Amniotic stem cell (primary cell): ENCODE results near the gene CTTN.
A peak's percentile ranks its signal among the peaks of the same experiment; 100 is the strongest.
"Not testable (repeated sequence)": the region's sequence is repeated elsewhere in the genome, so short reads cannot be mapped to it uniquely, and the experiment has no call there.

ENCODE experiments used
- DNase-seq: peaks from one replicate; lab custom pipeline; 2025; lab: John Stamatoyannopoulos, UW

CTTN gene

DNA sequence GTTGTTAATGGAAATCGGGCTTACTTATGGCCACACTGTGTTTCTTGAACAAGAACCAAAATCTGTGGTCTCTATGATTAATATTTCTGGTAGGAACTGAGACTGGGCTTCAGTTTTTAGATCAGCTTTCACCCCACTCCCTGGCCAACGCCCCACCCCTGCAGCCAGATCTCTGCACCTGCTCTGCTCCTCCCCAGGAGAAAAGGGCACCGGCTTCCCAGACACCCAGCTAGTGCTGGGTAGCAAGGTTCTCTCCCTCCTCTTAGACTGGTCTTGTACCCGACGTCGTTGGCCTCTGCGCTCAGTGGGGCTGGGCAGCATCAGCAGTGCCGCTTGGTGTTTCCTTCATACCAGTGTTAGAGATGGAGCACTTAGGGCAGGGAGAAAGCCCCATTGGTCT is 17.0 kb upstream of the CTTN start:
- DNase-seq, result no peak

DNA sequence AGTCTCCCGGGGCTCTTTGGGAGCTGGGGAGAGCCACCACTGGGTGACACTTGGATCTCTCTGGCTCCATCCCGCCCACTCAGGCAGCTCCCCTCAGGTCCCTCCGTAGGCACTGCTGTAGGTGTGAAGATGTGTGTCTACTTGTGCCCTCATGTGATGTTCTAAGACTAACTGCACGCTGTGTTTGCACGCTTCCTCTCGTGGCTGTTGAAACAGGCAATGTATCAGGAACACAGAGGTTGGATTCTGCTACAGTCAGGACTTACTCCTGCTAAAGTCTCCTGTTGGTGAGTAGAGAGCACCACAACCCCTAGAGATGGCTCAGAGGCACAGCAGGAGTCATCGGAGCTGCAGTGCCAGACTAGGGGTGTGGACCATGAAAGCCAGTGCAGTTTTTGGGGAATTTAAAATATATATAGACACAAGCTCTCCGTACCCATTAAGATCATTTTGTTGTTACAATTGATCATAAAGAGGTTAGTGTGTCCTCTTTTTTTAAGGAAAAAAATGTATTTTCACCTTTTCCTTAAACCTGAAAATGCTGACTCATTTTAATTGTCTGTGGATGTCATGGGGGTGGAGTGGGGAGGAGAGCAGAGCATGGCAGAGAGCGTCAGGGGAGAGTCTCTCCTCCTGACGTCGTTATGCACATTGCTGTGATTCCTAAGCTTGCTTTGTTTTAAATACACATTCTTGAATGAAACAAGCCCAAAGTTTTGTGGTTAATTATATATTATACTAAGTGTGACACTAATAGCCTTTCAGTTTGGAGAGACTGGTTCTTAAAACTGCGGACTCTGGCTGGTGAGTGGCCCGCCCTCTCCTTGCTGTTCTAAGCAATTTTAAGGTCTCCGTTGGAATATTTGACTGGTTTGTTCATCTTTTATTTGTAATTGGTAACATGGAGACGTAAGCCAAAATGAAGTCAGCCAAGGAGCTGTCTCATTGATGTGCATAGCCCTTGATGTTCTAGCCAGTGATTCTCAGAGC is 16.2 kb upstream of the CTTN start:
- peak; percentile 4 for DNase-seq

DNA sequence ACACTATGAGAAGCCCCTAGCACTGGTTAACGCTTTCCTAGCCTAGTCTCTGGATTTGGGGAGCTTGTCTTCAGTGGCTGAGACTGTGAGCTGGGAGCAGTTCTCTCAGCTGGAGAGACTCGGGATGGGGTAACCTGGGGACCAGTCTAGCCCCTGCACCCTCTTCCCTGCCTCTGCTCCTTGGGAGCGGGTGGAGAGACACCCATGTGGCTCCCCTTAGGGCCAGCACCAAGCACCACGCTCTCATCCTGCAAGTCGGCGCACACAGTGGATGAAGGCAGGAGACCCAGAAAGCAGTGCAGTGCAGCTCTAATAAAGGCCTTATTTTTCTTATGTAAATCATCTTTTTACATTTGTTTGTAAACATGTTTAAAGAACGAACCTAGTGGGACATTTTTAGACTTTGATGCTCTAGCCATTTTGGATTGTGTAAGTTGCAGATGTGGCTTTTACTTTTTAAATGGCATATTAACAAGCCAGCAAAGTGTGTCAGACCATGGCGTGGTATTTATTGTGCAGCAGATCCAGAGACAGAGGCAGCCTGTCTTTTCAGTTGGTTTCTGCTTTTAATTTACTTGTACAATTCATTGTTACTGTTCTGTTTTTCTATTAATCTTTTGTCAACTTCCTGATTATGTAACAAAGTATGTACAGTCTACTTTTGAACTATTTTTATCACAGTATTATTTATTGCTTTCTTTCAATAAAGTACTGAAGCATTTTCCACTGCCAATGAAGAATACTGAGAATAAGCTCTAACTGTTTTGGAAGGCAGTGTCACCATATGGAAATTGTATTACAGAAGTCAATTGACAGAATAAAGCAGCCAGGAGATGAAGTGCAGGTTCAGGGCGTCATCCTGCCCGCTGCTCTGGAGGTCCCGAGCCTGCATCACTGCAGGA is 14.4 kb upstream of the CTTN start:
- DNase-seq, result no peak

DNA sequence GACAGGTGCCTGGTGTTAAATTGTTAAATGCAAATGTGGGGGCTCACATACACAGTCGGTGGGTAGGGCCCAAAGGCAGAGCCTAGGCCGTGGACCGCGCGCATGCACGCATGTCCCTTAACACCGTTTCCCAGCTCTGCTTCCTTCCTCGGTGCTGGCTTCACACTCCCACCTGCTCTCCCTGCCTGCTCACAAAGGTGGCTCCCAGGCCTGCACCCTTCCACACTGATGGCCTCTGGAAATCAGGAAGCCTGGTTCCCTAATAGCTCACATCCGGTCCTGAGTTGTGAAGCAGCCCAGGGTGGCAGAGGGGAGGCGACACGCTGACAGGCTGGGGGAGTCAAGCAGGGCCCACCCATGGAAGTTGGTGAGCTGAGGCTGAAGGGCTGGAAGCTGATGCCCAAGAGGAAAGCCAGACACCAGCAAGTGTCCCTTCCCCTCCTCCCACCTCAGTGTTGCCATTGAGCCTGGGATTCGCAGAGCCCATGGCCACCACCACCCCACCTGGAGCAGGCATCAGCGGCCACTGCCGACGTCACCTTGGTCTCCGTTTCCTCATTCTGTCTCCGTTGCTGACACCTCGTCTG is 13.7 kb upstream of the CTTN start:
- DNase-seq, result no peak

DNA sequence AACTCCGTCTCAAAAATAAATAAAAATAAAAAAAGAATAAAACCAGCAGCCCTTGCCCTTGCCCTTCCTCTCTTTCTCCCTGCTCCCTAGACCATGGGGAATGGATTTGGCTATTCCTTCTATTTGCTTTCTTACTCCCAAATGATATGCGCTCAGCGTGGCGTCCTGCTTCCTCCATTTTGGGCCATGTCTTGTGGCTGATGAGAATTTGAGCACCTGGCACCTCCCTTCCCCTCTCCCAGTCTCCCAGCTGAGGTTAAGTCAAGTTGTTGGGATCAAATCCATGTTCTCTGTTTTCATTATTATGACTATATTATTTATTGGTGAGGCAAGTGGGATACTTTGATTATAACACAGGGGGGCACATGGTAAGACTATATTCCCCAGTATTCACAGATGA is 10.8 kb upstream of the CTTN start:
- DNase-seq, result no peak

DNA sequence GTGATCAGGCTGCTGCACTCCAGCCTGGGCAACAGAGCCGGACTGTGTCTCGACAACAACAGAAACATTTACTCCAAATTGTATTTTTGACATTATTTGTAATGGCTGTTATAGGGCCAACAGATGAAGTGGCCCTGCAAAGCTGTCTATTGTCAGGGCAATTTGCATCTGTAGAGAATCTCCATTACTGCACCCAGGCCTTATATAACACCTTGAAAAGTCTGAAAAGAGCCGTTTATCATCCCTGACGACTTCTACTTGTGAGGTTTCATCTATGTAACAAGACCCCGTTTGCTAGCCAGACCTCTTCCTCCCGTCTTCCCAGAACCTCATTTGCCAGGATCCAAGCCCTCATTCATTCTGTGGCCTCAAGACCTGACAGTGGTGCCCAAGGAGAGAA is 9.1 kb upstream of the CTTN start:
- no peak for DNase-seq

DNA sequence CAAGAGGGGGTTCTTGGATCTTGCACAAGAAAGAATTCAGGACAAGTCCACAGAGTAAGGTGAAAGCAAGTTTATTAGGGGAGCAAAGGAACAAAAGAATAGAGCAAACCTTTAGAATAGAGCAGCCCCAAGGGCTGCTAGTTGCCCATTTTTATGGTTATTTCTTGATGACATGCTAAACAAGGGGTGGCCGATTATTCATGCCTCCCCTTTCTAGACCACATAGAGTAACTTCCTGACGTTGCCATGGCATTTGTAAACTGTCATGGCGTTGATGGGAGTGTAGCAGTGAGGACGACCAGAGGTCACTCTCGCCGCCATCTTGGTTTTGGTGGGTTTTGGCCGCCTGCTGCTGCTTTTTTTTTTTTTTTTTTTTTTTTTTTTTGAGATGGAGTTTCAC is 7.4 kb upstream of the CTTN start:
- DNase-seq, result not testable (repeated sequence)

DNA sequence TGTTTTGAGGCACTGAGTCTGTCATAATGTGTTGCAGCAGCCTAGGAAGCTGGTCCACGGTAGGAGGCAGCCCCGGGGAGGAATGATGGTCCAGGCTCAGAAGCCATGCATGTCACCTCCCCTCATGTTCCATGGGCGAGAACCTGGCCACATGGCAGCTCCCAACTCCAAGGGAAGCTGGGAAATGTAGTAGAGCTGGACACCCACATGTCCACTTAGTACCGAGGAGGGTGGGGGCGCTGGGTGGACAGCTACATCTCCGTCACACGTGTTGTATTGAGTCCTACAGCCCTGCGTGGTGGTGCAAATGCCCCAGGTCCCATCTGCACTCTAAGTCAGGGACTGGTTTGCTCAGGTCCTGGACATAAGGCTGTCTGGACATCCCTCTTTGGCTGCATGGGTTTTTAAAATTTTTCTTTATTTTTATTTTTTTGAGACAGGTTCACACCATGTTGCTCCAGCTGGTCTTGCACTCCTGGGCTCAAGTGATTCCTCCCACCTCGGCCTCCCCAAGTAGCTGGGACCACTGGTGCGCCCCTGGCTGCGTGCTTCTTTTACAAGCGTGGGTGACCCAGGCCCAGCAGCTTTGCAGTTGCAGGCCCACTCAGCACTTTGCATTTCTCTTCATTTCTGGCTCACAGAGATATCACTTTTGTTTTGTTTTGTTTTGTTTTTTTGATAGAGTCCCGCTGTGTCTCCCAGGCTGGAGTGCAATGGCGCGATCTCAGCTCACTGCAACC is 3.9 kb upstream of the CTTN start:
- no peak for DNase-seq

DNA sequence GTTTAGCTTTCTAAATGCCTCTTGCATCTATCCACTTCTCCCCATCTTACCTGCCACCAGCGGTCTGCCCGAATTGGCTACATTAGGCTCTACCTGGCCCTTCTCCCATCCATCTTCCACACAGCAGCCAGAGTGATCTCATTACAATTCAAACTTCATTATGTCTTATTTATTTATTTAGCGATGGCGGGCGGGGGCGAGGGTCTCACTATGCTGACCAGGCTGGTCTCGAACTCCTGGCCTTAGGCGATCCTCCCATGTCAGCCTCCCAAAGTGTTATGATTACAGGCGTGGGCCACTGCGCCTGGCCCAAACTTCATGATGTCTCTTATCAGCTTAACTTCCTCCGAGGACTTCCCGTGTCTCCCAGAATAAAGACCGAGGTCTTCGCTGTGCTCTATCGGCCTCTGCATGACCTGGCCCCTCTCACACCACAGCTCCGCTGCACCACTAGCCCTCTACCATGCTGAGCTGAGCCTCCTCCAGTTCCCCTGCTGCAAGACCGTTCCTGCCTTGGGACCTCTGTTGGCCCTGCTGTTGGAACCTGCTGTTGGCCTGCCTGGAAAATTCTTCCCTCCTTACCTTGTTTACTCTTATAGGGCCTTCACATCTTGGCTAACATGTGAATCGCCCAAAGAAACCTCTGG is 870 bp upstream of the CTTN start:
- no peak for DNase-seq

DNA sequence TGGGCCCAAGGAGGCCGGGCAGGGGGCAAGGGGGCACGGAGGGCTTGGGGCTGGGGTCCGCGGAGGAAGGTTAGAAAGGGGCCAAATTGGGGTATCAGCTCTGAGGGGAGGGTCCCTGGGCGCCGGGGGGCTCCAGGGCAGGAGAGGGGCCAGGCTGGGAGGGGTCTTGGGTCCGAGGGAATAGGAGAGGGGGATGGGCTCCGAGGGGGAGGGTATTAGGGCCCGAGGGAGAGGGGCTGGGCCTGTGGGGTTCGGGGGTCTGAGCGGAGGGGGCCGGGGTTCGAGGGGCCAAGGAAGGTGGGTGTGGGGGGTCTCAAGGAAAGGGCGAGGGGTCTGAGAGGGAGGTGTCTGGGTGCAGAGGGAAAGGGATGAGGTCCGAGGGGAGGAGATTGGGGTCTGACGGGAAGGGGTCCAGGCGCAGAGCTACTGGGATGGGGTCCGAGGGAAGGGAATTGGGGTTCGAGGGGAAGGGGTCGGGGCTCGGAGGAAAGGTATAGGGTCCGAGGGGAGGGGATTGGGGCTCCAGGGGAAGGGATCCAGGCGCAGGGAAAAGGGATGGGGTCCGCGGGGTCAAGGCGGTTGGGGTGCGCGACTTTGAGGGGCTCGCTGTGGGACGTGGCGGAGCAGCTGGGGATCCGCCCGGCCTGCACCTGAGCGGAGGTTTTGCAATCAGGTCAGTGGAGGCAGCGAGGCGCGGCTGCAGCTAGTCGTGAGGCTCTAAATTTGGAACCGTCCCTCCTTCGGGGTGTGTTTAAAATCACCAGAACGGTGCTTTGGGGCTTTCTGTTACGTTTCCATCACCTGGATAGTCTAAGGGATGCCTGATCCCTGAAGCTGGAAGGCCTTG is 728 bp downstream of the CTTN start:
- no peak for DNase-seq

DNA sequence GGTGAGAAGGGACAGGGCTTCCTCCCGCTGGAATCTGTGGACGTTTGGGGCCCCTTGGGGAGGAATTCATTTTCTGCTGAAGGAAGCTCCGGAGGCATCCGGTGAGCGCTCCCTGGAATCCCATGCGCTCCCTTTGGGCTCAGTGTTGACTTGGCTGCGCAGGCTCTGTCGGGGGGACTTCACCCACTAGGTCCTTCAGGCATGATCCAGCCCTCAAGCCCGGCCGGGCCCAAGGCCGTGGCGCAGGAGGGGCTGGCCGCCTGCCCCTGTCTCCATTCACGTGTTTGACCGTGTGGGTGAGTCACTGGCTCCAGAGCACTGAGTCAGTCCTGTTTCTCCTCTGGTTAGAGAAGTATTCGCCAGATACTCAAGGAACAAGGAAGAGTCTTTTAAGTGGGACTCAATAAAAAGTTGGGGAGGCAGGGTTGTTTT is 1.4 kb downstream of the CTTN start:
- peak; percentile 92 for DNase-seq

DNA sequence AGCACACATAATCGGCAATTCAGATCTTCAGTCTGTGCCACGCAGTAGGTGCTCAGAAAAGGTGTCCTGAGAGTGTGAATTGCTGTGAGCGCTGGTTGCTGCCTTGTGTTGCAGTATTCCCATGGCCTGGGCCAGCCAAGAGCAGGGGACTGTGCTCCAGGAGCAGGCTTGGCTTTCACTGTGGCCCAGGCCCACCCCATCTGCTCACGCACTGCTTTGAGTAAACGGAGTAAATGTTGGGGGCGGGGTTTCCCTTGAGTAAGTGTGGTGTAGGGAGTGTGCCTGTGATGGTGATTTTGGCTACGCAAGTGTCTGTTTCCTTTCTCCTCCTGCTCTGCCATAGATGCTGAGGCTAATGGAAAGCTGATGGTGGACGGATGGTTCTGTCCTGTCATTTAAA is 2.3 kb downstream of the CTTN start:
- no peak for DNase-seq

DNA sequence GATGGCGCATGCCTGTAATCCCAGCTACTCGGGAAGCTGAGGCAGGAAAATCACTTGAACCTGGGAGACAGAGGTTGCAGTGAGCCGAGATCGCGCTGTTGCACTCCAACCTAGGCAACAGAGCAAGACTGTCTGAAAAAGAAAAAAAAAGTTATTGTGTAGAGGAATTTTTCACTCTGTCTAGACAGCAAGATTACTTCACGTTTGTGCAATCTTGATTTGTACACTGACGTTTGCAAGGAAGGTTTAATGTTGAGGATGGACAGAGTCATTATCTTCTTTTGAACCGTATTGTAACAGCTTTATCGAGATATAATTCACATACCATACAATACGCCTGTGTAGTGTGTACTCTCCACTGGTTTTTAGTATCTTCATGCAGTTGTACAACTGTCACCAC is 3.7 kb downstream of the CTTN start:
- DNase-seq, result no peak

DNA sequence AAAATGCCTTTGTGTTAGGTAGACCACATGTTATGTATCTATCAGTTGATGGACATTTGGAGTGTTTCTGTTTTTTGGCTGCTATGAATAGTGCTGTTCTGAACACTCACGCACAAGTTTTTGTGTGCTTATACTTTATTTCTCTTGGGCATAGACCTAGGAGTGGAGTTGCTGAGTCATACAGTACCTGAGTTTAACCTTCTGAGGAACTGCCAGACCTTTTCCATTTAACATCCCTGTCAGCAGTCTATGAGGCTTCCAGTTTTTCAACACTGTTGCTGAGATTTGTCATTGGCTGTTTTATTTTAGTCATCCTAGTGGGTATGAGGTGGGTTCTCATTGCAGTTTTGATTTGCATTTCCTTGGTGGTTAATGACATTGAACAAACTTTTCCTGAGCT is 4.4 kb downstream of the CTTN start:
- no peak for DNase-seq

DNA sequence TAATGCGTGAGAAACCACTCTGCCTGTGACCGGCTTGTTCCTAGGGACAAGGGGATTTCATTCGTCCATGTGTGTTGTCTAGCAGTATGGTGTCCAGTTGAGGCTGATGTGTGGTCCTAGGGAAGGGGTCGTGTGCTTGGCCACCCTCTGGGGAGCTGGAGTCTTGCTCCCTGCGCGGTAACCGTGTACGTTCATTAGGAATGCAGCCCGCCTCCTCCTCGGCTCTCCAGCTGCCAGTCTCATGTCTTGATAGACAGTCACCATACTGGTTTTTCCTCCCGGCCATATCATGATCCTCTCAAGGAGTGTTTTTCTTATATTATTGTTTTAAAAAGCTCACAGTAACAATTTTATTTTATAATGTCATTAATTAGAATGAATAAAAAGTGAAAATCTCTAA is 5.9 kb downstream of the CTTN start:
- DNase-seq, result no peak

DNA sequence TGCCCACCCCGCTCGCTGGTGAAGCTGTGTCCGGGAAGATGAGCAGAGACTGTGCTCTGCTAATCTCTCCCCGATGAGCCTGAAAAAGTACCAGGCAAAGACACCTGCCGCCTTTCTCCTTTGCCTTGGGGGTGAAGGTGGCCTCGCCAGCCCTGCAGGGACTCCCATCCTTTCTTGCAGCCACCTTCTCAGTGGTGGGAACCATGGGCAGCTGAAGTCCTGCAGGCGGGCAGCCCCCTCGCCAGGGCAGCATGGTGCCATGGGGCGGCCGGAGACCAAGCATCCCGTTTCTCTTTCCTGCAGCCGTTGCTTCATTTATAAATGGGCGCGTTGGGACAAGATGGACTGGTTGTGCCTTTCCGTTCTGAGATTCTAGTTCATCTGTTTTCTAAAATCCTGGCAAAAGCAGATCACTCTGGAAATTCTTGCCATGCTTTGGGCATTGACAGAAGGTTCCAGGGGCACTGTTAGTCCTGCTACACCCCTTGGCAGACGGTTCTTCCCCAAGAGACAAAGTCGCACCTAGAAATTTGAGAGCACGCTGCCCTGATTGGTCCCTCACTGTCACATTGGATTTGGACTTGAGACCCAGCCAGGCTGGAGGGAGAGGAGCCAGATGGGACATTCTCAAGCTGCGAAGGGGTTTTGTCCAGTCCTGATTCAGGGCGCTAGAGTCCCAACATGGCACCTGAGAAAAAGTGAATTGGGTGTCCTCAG is 7.5 kb downstream of the CTTN start:
- no peak for DNase-seq

DNA sequence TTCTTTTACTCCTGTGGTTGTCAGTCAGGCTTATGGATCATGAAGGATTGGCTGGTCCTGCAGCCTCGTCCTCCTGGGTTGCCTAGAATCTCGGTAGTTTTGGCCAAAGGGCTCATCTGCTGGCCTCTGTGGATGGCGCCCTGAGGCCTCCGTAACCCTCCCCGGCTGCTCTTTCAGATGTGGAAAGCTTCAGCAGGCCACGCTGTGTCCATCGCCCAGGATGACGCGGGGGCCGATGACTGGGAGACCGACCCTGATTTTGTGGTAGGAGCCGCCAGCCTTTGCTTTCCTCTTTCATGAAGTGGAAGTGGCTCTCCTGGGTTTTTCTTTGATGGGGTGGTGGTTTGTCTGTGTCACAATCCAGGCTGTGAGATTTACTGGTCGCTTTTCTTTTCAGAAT is 8.8 kb downstream of the CTTN start:
- DNase-seq, result no peak

DNA sequence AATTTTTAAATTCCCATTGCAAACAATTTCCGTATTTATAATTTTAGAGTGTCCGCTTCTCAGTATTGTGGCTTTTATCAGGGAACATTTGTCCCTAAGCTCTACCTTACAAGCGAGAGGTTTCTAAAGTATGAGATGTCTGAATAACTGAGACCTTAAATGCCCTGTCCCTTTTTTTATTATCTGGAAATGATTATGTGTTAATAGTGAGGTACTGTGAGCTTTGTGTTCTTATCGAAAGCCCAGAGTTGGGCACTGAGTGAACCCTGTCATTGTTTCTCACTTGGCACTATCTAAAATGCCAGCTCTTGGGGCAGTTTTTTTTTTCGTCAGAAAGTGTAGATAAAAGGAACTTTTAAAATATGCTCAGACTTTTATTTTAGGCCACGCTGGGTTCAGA is 9.5 kb downstream of the CTTN start:
- no peak for DNase-seq

DNA sequence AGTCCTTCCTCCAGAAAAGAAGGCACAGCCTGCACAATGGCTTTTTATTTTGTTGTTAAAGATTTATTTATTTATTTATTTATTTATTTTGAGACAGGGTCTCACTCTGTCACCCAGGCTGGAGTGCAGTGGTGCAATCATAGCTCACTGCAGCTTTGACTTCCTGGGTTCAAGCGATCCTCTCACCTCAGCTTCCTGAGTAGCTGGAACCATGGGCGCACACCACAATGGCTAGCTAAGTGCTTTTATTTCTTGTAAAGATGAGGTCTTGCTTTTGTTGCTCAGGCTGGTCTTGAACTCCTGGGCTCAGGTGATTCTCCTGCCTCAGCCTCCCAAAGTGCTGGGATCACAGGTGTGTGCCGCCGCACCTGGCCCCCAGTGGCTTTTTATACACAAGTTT is 10.0 kb downstream of the CTTN start:
- DNase-seq, result not testable (repeated sequence)

DNA sequence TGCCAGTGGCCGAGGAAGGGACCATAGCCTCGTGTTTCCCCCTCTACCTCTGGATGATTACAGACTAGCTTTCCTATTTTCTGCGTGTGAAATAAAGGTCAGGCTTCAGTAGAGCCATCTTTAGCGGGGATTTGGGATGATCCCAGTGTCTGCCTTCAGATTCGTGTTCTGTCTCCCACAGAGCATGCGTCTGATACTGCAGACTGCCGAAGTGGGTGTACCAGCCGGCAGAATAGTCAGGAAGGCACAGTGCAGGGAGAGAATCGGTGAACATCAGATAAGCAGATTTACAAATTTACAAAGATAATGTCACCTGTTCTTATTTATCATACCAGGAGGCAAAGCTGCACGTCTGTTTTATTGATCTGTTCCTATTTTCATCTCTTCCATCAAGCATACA is 11.1 kb downstream of the CTTN start:
- no peak for DNase-seq
